Motor neuron (in vitro differentiated cells): ENCODE results near the gene RALGAPA2. TPM values are rescaled to one million over a fixed set of nuclear protein-coding genes. Genes with fewer than 3 reads are reported as not detected.
"Not testable (repeated sequence)": the region's sequence is repeated elsewhere in the genome, so short reads cannot be mapped to it uniquely, and the experiment has no call there.

ENCODE experiments used
- ATAC-seq, 8 experiments: fragments of 200-7000 bp; cut with Tn5 transposase; replicated peaks in 6 of 8; 2 replicates each; pipeline ENCODE4 v1.8.0; 2021; ENCODE audit warnings: mild to moderate bottlenecking in 8 of 8, moderate library complexity in 8 of 8
- H3K27ac ChIP-seq, 2 donors: fragments of 250-450 bp; sonication (Bioruptor Pico); 2 replicates each; pipeline ENCODE4 v1.9.0; 2021; ENCODE audit warnings: antibody characterized with exemption in 2 of 2, mild to moderate bottlenecking in 2 of 2, moderate library complexity in 1 of 2
- H3K4me1 ChIP-seq, 2 donors: fragments of 250-450 bp; sonication (Bioruptor Pico); replicated peaks in 1 of 2; 2 replicates each; pipeline ENCODE4 v1.6.1; 2021; ENCODE audit warnings: antibody characterized with exemption in 2 of 2, mild to moderate bottlenecking in 2 of 2, moderate library complexity in 1 of 2
- H3K4me3 ChIP-seq, 5 donors: fragments of 250-450 bp; sonication (Bioruptor Pico); 2 replicates each; pipeline ENCODE4 v1.9.0; 2021; ENCODE audit warnings: antibody characterized with exemption in 5 of 5, mild to moderate bottlenecking in 5 of 5, moderate library complexity in 4 of 5
- WGBS, 10 experiments: fragments of 450-650 bp; shearing (Covaris generic); methylation state at CpG; one replicate each; pipeline ENCODE4 v1.0.0; 2022; 5-methylcytosine and 5-hydroxymethylcytosine counted together
- in situ Hi-C, 9 experiments: fragments of 400-800 bp; cut with MboI; loops; one replicate each; pipeline ENCODE4 v1.15.0; 2021; ENCODE audit warnings: low sequenced_read_pairs in 9 of 9, low pct_unique_long_range_greater_than_20kb in 2 of 9; ENCODE audit not compliant: unreplicated experiment in 9 of 9
- total RNA-seq, 8 experiments: library from RNA; unstranded; fragments of 300-600 nt; gene quantifications; 2 replicates each; pipeline versions ENCODE4 v1.2.3 to v1.2.4, GENCODE V29; 2022

Gene RALGAPA2
- total RNA-seq, 8 experiments from 2014 or later: 10.7 to 67.4 (median 20.2) TPM

DNA sequence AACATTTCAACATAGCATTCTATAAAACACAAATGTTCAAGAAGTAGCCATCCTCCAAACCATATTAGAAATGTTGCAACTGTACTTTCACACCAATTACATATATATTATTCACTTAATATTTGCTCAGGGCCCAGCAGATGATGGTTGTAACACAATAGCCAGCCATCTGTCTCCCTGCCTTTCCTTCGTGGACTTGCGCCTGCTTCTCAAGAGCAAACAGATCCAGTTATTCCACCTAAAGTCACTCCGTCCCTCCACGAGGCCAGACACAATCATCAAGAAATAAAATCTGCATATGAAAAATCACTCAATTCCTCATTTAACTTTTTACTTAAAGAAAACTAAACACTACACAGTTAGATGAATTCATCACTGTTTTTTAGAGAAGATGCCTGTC is 160.4 kb downstream of the RALGAPA2 start:
- peak in 1 of 8 experiments; percentile 44 for ATAC-seq
- whole genome bisulfite sequencing, 10 experiments: 8 to 100% (median 44%) methylated on average over 1 to 4 of the region's 4 CpGs; no CpG with 5 or more reads in 3 of the 10 experiments
- Histone ChIP-seq H3K27ac (no peak overlapping the region), H3K4me1 (peaks cover 0 to 13% of the 10 kb centered on the region in 2 donors), H3K4me3 (no peak overlapping the region)
- in situ Hi-C loops: loop anchor here in 6 of 9 experiments (25.0 kb wide), 2 partner anchors 190 to 465 kb away; partner anchors contain the start of gene INSM1 (in 6 of the 6)

DNA sequence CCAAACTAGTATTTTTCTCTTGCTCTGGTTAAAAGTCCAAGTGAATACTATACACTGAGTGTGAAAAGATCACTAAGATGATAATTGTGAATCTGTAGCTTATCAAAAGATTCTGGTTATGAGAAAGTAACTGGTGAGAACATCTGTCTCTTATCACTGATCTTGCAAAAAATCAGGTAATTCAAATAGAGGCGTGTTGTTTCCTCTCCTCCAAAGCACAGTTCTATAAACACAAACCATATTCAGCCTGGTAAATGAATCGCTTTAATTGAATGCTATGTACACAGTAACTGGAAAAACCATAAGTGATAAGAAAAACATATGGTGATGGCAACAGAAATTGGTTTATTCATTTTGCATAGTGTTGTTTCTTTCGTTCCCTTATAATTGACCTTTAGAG is 161.0 kb downstream of the RALGAPA2 start:
- no peak for ATAC-seq
- WGBS, 10 experiments: 80 to 100% (median 97%) methylated on average over 1 to 3 of the region's 3 CpGs; no CpG with 5 or more reads in 1 of the 10 experiments
- in situ Hi-C loops: loop anchor here in 6 of 9 experiments (25.0 kb wide), 2 partner anchors 189 to 464 kb away; partner anchors contain the start of gene INSM1 (in 6 of the 6)

DNA sequence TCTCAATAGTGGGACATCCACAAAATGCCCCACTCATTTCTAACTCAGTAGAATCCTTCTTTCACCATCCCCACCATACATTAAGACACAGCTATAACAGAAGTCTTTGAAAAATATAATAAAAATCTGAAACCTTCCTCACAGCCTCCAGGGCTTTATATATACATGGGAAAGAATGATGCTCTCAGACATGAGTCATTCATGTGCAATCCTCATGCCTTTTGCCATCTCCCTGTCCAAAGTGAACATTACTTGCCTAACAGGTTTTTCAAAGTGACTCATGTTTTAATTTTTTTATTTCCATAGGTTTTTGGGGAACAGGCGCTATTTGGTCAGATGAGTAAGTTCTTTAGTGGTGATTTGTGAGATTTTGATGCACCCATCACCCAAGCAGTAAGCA is 162.7 kb downstream of the RALGAPA2 start:
- 0 to 100% (median 88%) methylated on average over 1 of the region's 1 CpG; no CpG with 5 or more reads in 3 of the 10 experiments for WGBS, 10 experiments
- Histone ChIP-seq H3K4me3 (no peak overlapping the region), H3K27ac (no peak overlapping the region), H3K4me1 (peaks cover 0 to 13% of the 10 kb centered on the region in 2 donors)
- peak in 6 of 8 experiments; percentile 24 to 77 (median 56) for ATAC-seq
- in situ Hi-C loops: loop anchor here in 6 of 9 experiments (25.0 kb wide), 2 partner anchors 187 to 462 kb away; partner anchors contain the start of gene INSM1 (in 6 of the 6)

More for the DNA sequence above, 161.0 kb downstream of the RALGAPA2 start:
- H3K27ac ChIP-seq: no peak overlapping the region
- no peak overlapping the region for H3K4me3 ChIP-seq
- H3K4me1 ChIP-seq: peaks cover 0 to 13% of the 10 kb centered on the region in 2 donors

DNA sequence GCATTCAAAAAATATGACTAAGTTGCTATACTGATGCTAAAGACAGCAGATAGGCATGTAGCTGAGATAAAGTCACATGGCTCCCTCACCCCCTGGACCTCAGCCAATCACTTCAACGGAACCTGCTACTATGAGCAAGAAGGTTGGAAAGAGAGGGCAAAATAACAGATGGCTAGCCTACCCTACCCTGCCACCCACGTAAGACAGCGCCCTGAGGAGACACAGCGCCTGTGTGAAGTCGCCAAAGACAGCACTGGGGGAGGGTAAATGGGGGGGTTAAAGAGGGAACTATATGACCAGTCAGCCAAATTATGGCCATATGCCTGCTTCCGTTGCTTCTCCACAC is 163.2 kb downstream of the RALGAPA2 start:
- no peak overlapping the region for H3K27ac ChIP-seq
- H3K4me1 ChIP-seq: peaks cover 0 to 13% of the 10 kb centered on the region in 2 donors
- in situ Hi-C loops: no loop called here
- WGBS, 10 experiments: 0 to 100% (median 92%) methylated on average over 1 to 6 of the region's 6 CpGs; no CpG with 5 or more reads in 1 of the 10 experiments
- no peak for ATAC-seq
- no peak overlapping the region for H3K4me3 ChIP-seq

DNA sequence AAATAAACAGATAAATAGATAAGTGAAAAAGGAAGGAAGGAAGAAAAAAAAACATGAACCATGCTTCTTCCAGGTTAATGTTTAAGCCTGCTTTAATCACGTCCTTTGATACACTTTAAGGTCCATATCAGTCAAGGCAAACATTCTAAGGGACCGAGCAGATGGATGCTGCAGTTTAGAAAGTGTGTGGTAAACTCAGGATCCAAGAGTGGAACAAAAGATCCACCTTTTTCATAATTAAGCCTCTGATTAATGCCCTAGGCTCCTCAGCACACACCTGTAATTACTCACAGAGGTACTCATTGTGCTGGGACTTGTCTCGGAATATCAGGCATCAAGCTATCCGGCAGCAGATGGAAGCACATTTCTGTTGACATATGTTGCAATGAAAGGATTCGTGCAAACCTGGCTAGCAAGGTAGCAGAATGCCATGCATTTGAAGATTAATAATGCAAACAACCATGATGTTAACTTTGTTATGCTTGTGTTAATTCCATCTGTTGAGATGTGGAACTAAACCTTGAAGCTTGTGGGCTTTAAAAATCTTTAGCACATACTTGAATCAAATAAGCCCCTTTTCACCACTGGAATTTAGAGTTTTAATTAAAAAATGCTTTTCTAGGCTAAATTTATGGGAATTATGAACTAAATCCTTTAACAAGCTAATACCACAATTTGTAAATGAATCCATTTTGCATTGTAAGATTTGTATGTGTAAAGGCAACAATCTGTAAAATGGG is 163.7 kb downstream of the RALGAPA2 start:
- H3K4me1 ChIP-seq: peaks cover 0 to 13% of the 10 kb centered on the region in 2 donors
- in situ Hi-C loops: no loop called here
- WGBS, 10 experiments: 40 to 100% (median 78%) methylated on average over 1 to 5 of the region's 5 CpGs; no CpG with 5 or more reads in 1 of the 10 experiments
- no peak for ATAC-seq
- no peak overlapping the region for H3K27ac ChIP-seq
- H3K4me3 ChIP-seq: no peak overlapping the region

DNA sequence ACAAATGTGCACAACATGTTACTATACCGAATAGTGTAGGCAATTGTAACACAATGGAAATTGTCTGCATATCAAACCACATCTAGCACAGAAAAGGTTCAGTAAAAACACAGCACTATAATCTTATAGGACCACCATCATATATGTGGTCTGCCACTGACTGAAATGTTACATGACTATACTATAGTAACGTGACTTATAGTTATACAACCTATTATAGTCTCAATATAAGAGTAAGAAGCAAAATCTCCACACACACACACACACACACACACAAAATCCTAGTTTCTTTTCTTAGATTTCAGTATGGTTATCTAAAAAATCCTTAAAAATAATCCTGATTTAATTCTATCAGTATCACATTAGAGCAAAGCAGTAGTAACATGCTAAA is 164.6 kb downstream of the RALGAPA2 start:
- 40 to 100% (median 83%) methylated on average over 1 to 2 of the region's 2 CpGs; no CpG with 5 or more reads in 3 of the 10 experiments for WGBS, 10 experiments
- peaks cover 0 to 13% of the 10 kb centered on the region in 2 donors for H3K4me1 ChIP-seq
- H3K4me3 ChIP-seq: no peak overlapping the region
- in situ Hi-C loops: no loop called here
- H3K27ac ChIP-seq: no peak overlapping the region
- no peak for ATAC-seq

DNA sequence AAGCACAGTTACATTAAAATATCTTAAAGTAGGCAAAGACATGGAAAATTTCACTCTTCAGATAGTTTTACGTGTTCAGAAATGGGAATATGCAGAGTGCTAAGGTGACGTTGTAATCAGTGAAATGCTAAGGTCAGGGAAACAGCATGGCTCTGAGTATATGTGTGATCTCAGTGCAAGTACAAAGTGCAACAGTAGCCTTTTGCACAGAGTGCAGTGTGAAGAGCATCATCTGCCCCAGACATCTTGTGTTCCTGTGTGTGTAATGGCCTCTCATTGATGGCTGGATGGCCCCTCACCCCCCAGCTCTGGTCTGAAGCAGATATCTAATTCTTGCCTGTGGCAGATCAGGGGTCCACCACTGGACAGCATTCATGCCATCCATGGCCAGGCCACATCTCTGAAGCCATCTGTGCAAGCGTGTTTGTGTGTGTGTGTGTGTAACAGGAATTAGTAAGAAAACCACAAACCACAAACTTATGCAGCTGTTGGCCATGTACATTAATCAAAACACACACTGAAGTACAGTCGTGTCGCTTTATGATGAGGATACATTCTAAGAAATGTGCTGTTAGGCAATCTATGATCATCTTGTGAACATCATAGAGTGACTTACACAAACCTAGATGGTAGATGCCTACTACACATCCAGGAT is 165.1 kb downstream of the RALGAPA2 start:
- in situ Hi-C loops: no loop called here
- Histone ChIP-seq H3K4me3 (no peak overlapping the region), H3K27ac (no peak overlapping the region), H3K4me1 (peaks cover 0 to 10% of the 10 kb centered on the region in 2 donors)
- no peak for ATAC-seq
- 70 to 100% (median 96%) methylated on average over 1 to 5 of the region's 5 CpGs; no CpG with 5 or more reads in 2 of the 10 experiments for whole genome bisulfite sequencing, 10 experiments

DNA sequence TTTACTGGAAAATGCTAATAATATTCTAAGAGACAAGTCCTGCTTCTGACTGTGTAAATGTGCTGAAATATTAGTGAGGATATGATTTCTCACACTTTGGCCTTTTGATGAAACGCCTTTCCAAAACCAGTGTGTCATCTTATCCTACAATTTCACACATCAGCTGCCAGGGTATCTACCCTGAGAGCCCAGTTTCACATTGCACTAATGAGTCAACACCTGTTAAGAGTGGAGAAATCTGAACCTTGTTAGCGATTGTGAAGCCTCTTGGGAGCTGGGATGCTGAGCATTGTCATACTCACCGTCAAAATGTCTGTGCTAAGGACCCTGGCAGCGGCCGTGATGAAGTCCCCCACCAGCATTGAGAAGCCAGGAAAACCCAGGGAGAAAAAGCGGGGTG is 166.0 kb downstream of the RALGAPA2 start:
- 67 to 100% (median 88%) methylated on average over 1 to 6 of the region's 6 CpGs; no CpG with 5 or more reads in 1 of the 10 experiments for WGBS, 10 experiments
- H3K4me3 ChIP-seq: no peak overlapping the region
- peaks cover 0 to under 1% of the 10 kb centered on the region in 2 donors for H3K4me1 ChIP-seq
- in situ Hi-C loops: no loop called here
- ATAC-seq: no peak
- H3K27ac ChIP-seq: no peak overlapping the region

DNA sequence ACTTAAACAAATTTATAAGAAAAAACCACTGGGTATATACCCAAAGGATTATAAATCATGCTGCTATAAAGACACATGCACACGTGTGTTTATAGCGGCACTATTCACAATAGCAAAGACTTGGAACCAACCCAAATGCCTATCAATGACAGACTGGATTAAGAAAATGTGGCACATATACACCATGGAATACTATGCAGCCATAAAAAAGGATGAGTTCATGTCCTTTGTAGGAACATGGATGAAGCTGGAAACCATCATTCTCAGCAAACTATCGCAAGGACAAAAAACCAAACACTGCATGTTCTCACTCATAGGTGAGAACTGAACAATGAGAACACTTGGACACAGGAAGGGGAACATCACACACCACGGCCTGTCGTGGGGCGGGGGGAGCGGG is 169.1 kb downstream of the RALGAPA2 start:
- in situ Hi-C loops, H3K4me3 ChIP-seq, H3K4me1 ChIP-seq, ATAC-seq, H3K27ac ChIP-seq: not testable (repeated sequence)
- WGBS, 10 experiments: 93 to 100% (median 100%) methylated on average over 1 to 4 of the region's 7 CpGs; no CpG with 5 or more reads in 5 of the 10 experiments

DNA sequence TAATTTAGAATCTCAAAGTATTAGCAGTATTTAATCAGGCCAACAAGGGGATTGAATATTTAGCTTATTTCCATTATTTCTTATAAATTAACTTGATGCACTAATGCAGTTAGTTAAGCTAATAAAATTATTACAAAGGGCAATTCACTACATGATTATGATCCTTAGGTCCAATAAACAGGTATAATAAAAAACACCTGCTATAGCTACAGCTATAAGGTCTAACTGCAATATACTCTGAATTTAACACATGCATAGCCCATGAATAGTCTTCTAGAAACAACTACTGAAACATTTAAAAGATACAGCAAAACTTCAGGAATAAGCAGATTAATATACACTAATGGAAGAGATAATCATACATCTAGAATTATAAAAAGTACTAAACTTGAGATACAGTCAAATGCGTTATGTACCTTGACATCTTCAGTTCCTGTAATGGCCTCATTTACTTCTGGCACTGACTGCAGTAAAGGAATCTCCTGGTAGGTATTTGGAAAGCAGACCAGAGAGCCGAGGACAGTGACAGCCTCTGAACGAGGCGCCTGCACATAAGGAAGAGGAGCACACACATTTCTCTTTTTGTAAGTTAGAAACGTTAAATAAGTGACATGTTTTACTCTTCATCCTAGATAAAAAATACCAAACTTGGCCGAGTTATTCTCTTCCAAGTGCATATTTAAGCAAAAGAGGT is 176.1 kb downstream of the RALGAPA2 start:
- H3K4me3 ChIP-seq: no peak overlapping the region
- 59 to 100% (median 86%) methylated on average over 1 to 6 of the region's 6 CpGs for WGBS, 10 experiments
- no peak for ATAC-seq

DNA sequence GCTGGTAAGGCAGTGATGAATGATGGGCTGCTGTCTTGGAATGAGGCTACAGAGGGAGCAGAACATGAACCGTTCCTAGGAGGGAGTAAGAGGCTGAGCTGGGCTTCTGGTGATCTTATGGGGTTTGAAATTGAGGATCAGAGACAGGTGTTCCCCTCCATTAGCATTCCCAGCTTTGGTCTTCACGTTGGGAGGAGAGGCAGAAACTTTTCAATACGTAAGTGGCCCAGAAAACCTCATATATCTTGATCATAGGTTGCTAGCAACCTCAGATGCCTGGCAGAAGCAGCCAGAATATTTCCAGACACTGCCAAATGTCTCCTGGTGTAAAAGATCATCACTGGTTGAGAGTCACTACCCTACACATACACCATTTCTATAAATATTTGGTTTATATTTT is 177.4 kb downstream of the RALGAPA2 start:
- in situ Hi-C loops: no loop called here
- 17 to 100% (median 83%) methylated on average over 1 to 3 of the region's 3 CpGs; no CpG with 5 or more reads in 1 of the 10 experiments for WGBS, 10 experiments
- no peak for ATAC-seq
- H3K27ac ChIP-seq: no peak overlapping the region
- H3K4me1 ChIP-seq: no peaks in the 10 kb centered on the region
- no peak overlapping the region for H3K4me3 ChIP-seq

More for the DNA sequence above, 176.1 kb downstream of the RALGAPA2 start:
- Histone ChIP-seq H3K27ac (no peak overlapping the region), H3K4me1 (no peaks in the 10 kb centered on the region)
- in situ Hi-C loops: no loop called here

DNA sequence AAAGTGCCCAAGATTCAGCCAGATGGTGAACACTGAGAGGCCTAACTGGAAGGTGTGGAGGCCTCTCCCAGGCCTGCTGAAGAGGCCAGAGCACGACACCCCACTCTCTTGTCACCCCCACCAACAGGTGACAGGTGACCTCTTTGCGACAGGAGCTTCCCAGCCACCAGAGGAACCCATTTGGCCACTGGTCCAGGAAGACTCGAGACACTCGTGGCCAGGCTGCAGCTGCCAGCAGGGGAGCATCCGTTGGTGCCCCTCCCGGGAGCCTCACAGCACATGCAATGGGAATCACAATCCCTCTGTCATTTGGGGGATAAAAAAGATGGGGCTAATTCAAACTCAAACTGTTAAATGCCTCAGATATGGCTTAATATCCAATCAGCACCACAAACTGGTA is 181.2 kb downstream of the RALGAPA2 start:
- WGBS, 10 experiments: 75 to 100% (median 88%) methylated on average over 1 to 6 of the region's 6 CpGs; no CpG with 5 or more reads in 3 of the 10 experiments
- no peak overlapping the region for H3K27ac ChIP-seq
- no peak overlapping the region for H3K4me3 ChIP-seq
- no peak for ATAC-seq
- in situ Hi-C loops: no loop called here
- H3K4me1 ChIP-seq: peaks cover 8 to 15% of the 10 kb centered on the region in 2 donors
